C4-2B (cell line): ENCODE data around the gene SLC8A3.
A peak's percentile ranks its signal among the peaks of the same experiment; 100 is the strongest.

ENCODE experiments used
- H3K27ac ChIP-seq: fragments of 450-650 bp; 2 replicates; pipeline ENCODE4 v1.5.1; 2017
- ZFX ChIP-seq: fragments of 450-650 bp; IDR thresholded peaks from 2 replicates; pipeline ENCODE4 v1.6.1; 2017
- TF ChIP-seq, protein P1 (sequence below): fragments of 450-650 bp; conservative IDR thresholded peaks from 2 replicates; pipeline ENCODE4 v1.5.1; 2017; ENCODE audit warnings: mild to moderate bottlenecking

The SLC8A3 gene

GRCh38 chr14:70019695-70020094 is 169.1 kb downstream of the SLC8A3 start:
- no peak overlapping the region for H3K27ac ChIP-seq

DNA sequence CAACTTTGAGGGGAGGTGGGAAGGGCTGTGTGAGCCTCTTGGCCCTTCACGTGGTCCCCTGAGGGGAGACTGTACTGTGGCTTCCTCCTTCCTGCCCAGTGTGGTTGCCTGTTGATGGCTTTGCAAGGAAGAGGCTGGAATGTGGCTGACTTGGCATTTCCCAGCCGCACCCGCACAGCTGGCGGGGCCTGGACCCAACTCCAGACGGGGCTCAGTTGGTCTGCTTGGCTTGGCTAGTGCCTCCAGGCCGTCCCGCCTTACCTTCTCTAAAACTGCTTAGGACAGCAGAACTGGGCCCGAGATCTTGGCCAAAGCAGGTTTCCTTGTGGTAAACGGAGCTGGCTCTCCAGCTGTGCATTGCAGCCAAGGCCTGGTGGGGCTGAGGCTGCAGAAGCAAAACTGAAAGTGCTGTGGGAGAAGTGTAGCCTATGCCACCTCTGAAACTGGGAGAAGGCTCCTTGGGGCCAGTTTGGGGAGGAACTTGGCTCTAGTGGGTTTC is 170.0 kb downstream of the SLC8A3 start:
- no peak overlapping the region for H3K27ac ChIP-seq
- TF ChIP-seq ZFX: no peak
- TF ChIP-seq, protein P1, sequence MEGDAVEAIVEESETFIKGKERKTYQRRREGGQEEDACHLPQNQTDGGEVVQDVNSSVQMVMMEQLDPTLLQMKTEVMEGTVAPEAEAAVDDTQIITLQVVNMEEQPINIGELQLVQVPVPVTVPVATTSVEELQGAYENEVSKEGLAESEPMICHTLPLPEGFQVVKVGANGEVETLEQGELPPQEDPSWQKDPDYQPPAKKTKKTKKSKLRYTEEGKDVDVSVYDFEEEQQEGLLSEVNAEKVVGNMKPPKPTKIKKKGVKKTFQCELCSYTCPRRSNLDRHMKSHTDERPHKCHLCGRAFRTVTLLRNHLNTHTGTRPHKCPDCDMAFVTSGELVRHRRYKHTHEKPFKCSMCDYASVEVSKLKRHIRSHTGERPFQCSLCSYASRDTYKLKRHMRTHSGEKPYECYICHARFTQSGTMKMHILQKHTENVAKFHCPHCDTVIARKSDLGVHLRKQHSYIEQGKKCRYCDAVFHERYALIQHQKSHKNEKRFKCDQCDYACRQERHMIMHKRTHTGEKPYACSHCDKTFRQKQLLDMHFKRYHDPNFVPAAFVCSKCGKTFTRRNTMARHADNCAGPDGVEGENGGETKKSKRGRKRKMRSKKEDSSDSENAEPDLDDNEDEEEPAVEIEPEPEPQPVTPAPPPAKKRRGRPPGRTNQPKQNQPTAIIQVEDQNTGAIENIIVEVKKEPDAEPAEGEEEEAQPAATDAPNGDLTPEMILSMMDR: no peak

More at GRCh38 chr14:70019695-70020094, 169.1 kb downstream of the SLC8A3 start:
- no peak for TF ChIP-seq ZFX
- TF ChIP-seq, protein P1: no peak

- H3K27ac ChIP-seq: no peak overlapping the region
- TF ChIP-seq, protein P1: no peak
- TF ChIP-seq ZFX: no peak
Measured at GRCh38 chr14:70018230-70018629, 170.5 kb downstream of the SLC8A3 start.

- no peak overlapping the region for H3K27ac ChIP-seq
- TF ChIP-seq ZFX: no peak
- TF ChIP-seq, protein P1: no peak
Measured at GRCh38 chr14:70014406-70015095, 174.2 kb downstream of the SLC8A3 start.

- no peak overlapping the region for H3K27ac ChIP-seq
- TF ChIP-seq ZFX: no peak
- TF ChIP-seq, protein P1: peak; percentile 90
Measured at GRCh38 chr14:70013271-70013873, 175.4 kb downstream of the SLC8A3 start.

DNA sequence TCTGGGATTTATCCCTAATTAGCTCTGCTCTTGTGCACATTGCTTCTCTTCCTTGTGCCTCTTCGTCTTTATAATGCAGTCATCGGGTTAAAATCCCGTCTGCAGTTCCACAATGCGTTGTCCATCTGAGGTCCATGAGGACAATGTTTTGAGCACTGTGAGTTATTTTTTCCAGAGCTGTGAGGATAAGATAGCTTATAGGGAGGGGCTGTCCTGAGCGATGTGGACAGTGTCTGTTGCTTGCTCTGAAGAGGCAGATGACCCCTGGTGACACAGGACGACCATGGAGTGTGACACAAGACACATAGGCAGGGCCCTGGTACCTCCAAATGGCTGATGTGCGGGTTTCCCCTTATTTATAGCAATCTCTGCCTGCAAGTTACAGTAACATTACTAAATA is 177.0 kb downstream of the SLC8A3 start:
- H3K27ac ChIP-seq: no peak overlapping the region
- TF ChIP-seq, protein P1: no peak
- TF ChIP-seq ZFX: no peak

- no peak overlapping the region for H3K27ac ChIP-seq
- TF ChIP-seq, protein P1: no peak
- no peak for TF ChIP-seq ZFX
Measured at GRCh38 chr14:70011098-70011497, 177.7 kb downstream of the SLC8A3 start.
